Endothelial cell of umbilical vein (primary cell): ENCODE results near the gene ATXN7L1. TPM values are rescaled to one million over a fixed set of nuclear protein-coding genes. Genes with fewer than 3 reads are reported as not detected.

Experiments used
- BruUV-seq: library from RNA; stranded (reverse); fragments of 400-500 nt; replicated peaks from 2 replicates; lab custom pipeline; 2021; lab: Mats Ljungman, UMichigan
- CTCF ChIA-PET: fragments of 300-600, 350-600 bp; sonication (Branson Sonifier 250); formaldehyde crosslinking; loops from one replicate; lab custom pipeline; 2021; ENCODE audit warnings: antibody characterized with exemption, inconsistent platforms; lab: Charles Lee
- POLR2A ChIA-PET: fragments of 300-600, 350-600 bp; sonication (Branson Sonifier 250); formaldehyde crosslinking; loops from one replicate; lab custom pipeline; 2021; ENCODE audit warnings: antibody characterized with exemption, inconsistent platforms; lab: Charles Lee
- DNase-seq: peaks from one replicate; pipeline ENCODE4 v3.0.0-alpha.2; 2011; ENCODE audit warnings: low read depth, low spot score
- FAIRE-seq: peaks from 2 replicates; lab custom pipeline; 2011; peaks lifted over from hg19 to GRCh38; lab: Jason Lieb, UNC
- H2AFZ ChIP-seq: 2 replicates; pipeline ENCODE4 v1.6.0; 2012; ENCODE audit warnings: low read depth, low read length, control low read depth, inconsistent platforms
- H3K27ac ChIP-seq: 2 replicates; pipeline ENCODE4 v1.5.1; 2011; ENCODE audit warnings: low read depth, mild to moderate bottlenecking, control low read depth, low read length, moderate library complexity; ENCODE audit not compliant: insufficient read depth
- H3K27me3 ChIP-seq, 2 experiments: 2 replicates each; pipeline versions ENCODE4 v1.6.0 to v1.6.1; 2011; ENCODE audit warnings: low read length in 2 of 2, mixed read lengths in 1 of 2; ENCODE audit not compliant: control insufficient read depth in 2 of 2, insufficient read depth in 2 of 2
- H3K36me3 ChIP-seq, 2 experiments: 2 replicates in 1 of 2; 3 replicates in 1 of 2; pipeline ENCODE4 v1.5.1; 2011; ENCODE audit warnings: low read length in 2 of 2, mild to moderate bottlenecking in 1 of 2, moderate library complexity in 1 of 2; ENCODE audit not compliant: control insufficient read depth in 2 of 2, insufficient read depth in 2 of 2; ENCODE audit errors: extremely low read depth in 1 of 2
- H3K4me1 ChIP-seq: 3 replicates; pipeline ENCODE4 v1.5.1; 2011; ENCODE audit warnings: mild to moderate bottlenecking, low read length; ENCODE audit not compliant: control insufficient read depth, insufficient read depth; ENCODE audit errors: extremely low read depth
- H3K4me2 ChIP-seq: 2 replicates; pipeline ENCODE4 v1.6.1; 2011; ENCODE audit warnings: low read length, control low read depth, mixed read lengths; ENCODE audit not compliant: insufficient read depth
- H3K4me3 ChIP-seq, 3 experiments: fragments of 200-600 bp in 1 of 3; sonication (generic), shearing (Covaris generic) in 1 of 3; replicated peaks in 1 of 3; 2 replicates each; pipeline ENCODE4 v1.5.1; 2011 to 2016; ENCODE audit warnings: control low read depth in 3 of 3, low read length in 3 of 3, mild to moderate bottlenecking in 2 of 3, inconsistent platforms in 1 of 3, low read depth in 1 of 3, moderate library complexity in 1 of 3; ENCODE audit not compliant: insufficient read depth in 1 of 3
- H3K79me2 ChIP-seq: 2 replicates; pipeline ENCODE4 v1.6.0; 2012; ENCODE audit warnings: low read length, inconsistent platforms; ENCODE audit not compliant: control insufficient read depth, insufficient read depth
- H3K9ac ChIP-seq: replicated peaks from 2 replicates; pipeline ENCODE3; 2011; ENCODE audit warnings: low read length, control low read depth; ENCODE audit not compliant: insufficient read depth; ENCODE audit errors: extremely low read depth
- H3K9me1 ChIP-seq: replicated peaks from 3 replicates; pipeline ENCODE4 v1.6.0; 2011; ENCODE audit warnings: mild to moderate bottlenecking, low read length; ENCODE audit not compliant: control insufficient read depth, insufficient read depth; ENCODE audit errors: extremely low read depth
- H3K9me3 ChIP-seq: replicated peaks from 2 replicates; pipeline ENCODE4 v1.5.1; 2012; ENCODE audit warnings: low read length, inconsistent platforms; ENCODE audit not compliant: control insufficient read depth, insufficient read depth
- H4K20me1 ChIP-seq: replicated peaks from 2 replicates; pipeline ENCODE3; 2011; ENCODE audit warnings: mild to moderate bottlenecking, low read length; ENCODE audit not compliant: control insufficient read depth, insufficient read depth; ENCODE audit errors: extremely low read depth
- EZH2 ChIP-seq: IDR thresholded peaks from 2 replicates; pipeline ENCODE4 v1.6.1; 2012; ENCODE audit warnings: borderline replicate concordance, low read depth, mild to moderate bottlenecking, moderate library complexity, low read length, inconsistent platforms; ENCODE audit not compliant: severe bottlenecking
- FOS ChIP-seq: IDR thresholded peaks from 2 replicates; pipeline ENCODE4 v1.6.1; 2011; ENCODE audit warnings: mild to moderate bottlenecking, low read length, moderate library complexity, borderline replicate concordance; ENCODE audit not compliant: insufficient read depth
- GATA2 ChIP-seq: IDR thresholded peaks from 2 replicates; pipeline ENCODE4 v1.7.0; 2011; ENCODE audit warnings: low read depth, mild to moderate bottlenecking, moderate library complexity, mixed read lengths, low read length; ENCODE audit not compliant: insufficient read length, insufficient read depth
- JUN ChIP-seq: IDR thresholded peaks from 2 replicates; pipeline ENCODE4 v1.6.1; 2011; ENCODE audit warnings: borderline replicate concordance, low read depth; ENCODE audit not compliant: insufficient read length, insufficient read depth
- MYC ChIP-seq: IDR thresholded peaks from one replicate; pipeline ENCODE4 v1.6.1; 2011; ENCODE audit warnings: mild to moderate bottlenecking, low read depth, low read length
- POLR2A ChIP-seq: IDR thresholded peaks from 2 replicates; pipeline ENCODE4 v1.6.1; 2012; ENCODE audit warnings: low read depth, mild to moderate bottlenecking, control low read depth, low read length
- POLR2AphosphoS5 ChIP-seq: IDR thresholded peaks from 2 replicates; pipeline ENCODE4 v1.6.1; 2012; ENCODE audit warnings: low read depth, mild to moderate bottlenecking, control low read depth, low read length, moderate library complexity; ENCODE audit not compliant: insufficient read depth
- dilution Hi-C: fragments of 300-500 bp; cut with MboI; formaldehyde crosslinking; loops from one replicate; pipeline ENCODE4 v1.15.0; 2019; ENCODE audit warnings: low sequenced_read_pairs; ENCODE audit not compliant: extremely low pct_ligation_motif_present
- intact Hi-C: fragments of 100-400 bp; cut with micrococcal nuclease; formaldehyde crosslinking; loops from one replicate; pipeline ENCODE4 v1.10.0; 2022
- polyA plus RNA-seq, 4 experiments: library from polyadenylated mRNA; depleted of rRNA in 3 of 4; stranded (reverse) in 3 of 4; unstranded in 1 of 4; fragments of >200 nt; gene quantifications; 2 replicates each; pipeline versions ENCODE4 v1.2.1 to v1.2.3, GENCODE V29; 2011 to 2012; ENCODE audit warnings: missing spikeins in 1 of 4
- total RNA-seq: library from RNA; stranded (reverse); gene quantifications from 2 replicates; pipeline ENCODE4 v1.2.3, GENCODE V29; 2021
- TF ChIP-seq, protein P1 (sequence below): IDR thresholded peaks from 2 replicates; pipeline ENCODE4 v1.6.1; 2011; ENCODE audit not compliant: insufficient read depth, insufficient read length
- TF ChIP-seq, protein P2 (sequence below), 2 donors: IDR thresholded peaks; 1 replicate in 1 of 2; 2 replicates in 1 of 2; pipeline ENCODE4 v1.5.1; 2011; ENCODE audit warnings: low read length in 2 of 2, mild to moderate bottlenecking in 2 of 2, moderate library complexity in 2 of 2, control low read depth in 1 of 2, inconsistent platforms in 1 of 2, low read depth in 1 of 2; ENCODE audit not compliant: insufficient read depth in 1 of 2; ENCODE audit errors: extremely low read depth in 1 of 2

Gene ATXN7L1
- total and polyA plus RNA-seq, 2 donors (not counting 3 experiments of a cell fraction or from before 2014, with no cell fraction given) = 4.6 to 15.6 TPM

GRCh38 chr7:105902325-105902911 is 26.0 kb upstream of the ATXN7L1 start:
- no peak overlapping the region for H3K9ac ChIP-seq
- TF ChIP-seq FOS (no peak), POLR2A (no peak)
- H3K4me1 ChIP-seq = no peaks in the 10 kb centered on the region
- H3K9me1 ChIP-seq = no peaks in the 10 kb centered on the region
- H3K36me3 ChIP-seq = no peaks in the 10 kb centered on the region
- H3K79me2 ChIP-seq = no peaks in the 10 kb centered on the region
- no peaks in the 10 kb centered on the region for H4K20me1 ChIP-seq
- H3K4me3 ChIP-seq = no peak overlapping the region
- H3K27ac ChIP-seq = no peak overlapping the region
- H3K27me3 ChIP-seq = peaks cover 0 to 7% of the 10 kb centered on the region in 2 experiments
- FAIRE-seq = no peak
- no peak for DNase-seq
- BruUV-seq = no TSS peak
- POLR2A ChIA-PET = no interaction called here
- dilution Hi-C loops = no loop called here
- no peak overlapping the region for H2AFZ ChIP-seq
- intact Hi-C loops = no loop called here
- CTCF ChIA-PET = no interaction called here
- H3K9me3 ChIP-seq = no peaks in the 10 kb centered on the region
- H3K4me2 ChIP-seq = no peak overlapping the region

DNA sequence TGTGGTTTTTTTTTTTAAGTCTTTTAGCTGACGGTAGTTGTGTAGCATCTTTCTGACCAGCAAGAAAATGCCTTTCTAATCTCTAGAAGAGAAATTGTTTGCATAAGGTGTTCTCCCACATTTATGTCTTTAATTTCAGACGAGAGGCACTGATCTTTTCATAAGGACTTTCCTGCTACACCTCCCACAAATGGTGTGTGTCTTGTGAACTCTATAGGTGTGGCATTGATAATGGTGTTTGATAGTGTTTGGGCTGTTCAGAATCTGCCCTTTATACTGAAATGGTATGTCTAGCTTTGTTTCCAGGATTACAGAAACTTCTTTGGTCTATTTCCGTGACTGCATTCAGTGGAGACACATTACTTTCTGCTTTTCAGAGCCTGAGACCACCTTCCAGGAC is 21.6 kb upstream of the ATXN7L1 start:
- BruUV-seq = no TSS peak
- intact Hi-C loops = no loop called here
- Histone ChIP-seq H4K20me1 (no peaks in the 10 kb centered on the region), H3K79me2 (no peaks in the 10 kb centered on the region), H3K4me2 (no peak overlapping the region), H2AFZ (no peak overlapping the region), H3K27me3 (peaks cover 0 to 3% of the 10 kb centered on the region in 2 experiments), H3K4me3 (no peak overlapping the region), H3K9me3 (no peaks in the 10 kb centered on the region), H3K9me1 (peaks cover 3% of the 10 kb centered on the region), H3K9ac (no peak overlapping the region), H3K27ac (no peak overlapping the region), H3K36me3 (no peaks in the 10 kb centered on the region), H3K4me1 (no peaks in the 10 kb centered on the region)
- FAIRE-seq (no peak), DNase-seq (no peak)
- no peak for TF ChIP-seq POLR2A
- no peak for TF ChIP-seq FOS
- TF ChIP-seq, protein P1, sequence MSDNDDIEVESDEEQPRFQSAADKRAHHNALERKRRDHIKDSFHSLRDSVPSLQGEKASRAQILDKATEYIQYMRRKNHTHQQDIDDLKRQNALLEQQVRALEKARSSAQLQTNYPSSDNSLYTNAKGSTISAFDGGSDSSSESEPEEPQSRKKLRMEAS = no peak
- TF ChIP-seq EZH2 = no peak
- no peak for TF ChIP-seq MYC
- TF ChIP-seq GATA2 = no peak
- TF ChIP-seq, protein P2, sequence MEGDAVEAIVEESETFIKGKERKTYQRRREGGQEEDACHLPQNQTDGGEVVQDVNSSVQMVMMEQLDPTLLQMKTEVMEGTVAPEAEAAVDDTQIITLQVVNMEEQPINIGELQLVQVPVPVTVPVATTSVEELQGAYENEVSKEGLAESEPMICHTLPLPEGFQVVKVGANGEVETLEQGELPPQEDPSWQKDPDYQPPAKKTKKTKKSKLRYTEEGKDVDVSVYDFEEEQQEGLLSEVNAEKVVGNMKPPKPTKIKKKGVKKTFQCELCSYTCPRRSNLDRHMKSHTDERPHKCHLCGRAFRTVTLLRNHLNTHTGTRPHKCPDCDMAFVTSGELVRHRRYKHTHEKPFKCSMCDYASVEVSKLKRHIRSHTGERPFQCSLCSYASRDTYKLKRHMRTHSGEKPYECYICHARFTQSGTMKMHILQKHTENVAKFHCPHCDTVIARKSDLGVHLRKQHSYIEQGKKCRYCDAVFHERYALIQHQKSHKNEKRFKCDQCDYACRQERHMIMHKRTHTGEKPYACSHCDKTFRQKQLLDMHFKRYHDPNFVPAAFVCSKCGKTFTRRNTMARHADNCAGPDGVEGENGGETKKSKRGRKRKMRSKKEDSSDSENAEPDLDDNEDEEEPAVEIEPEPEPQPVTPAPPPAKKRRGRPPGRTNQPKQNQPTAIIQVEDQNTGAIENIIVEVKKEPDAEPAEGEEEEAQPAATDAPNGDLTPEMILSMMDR (IDR thresholded peaks at IDR 0.05; ENCODE audit: extremely low read depth in 1 of 2, insufficient read depth in 1 of 2, low read depth in 1 of 2, low read length in 2 of 2) = no peak
- no peak for TF ChIP-seq JUN
- TF ChIP-seq POLR2AphosphoS5 = no peak
- CTCF ChIA-PET = interaction anchor here (1.4 kb wide), 1 partner anchor 128 kb away, joined by 4 read pairs; no protein-coding TSS in a partner anchor
- dilution Hi-C loops = no loop called here
- POLR2A ChIA-PET = no interaction called here
